Bronchial epithelial cell (primary cell): ENCODE data around the gene BANF2. TPM values are rescaled to one million over a fixed set of nuclear protein-coding genes. Genes with fewer than 3 reads are reported as not detected.
"Not testable (repeated sequence)": the region's sequence is repeated elsewhere in the genome, so short reads cannot be mapped to it uniquely, and the experiment has no call there.

Experiments
- DNase-seq: peaks from one replicate; pipeline ENCODE4 v3.0.0-alpha.2; 2010; ENCODE audit warnings: low read depth
- FAIRE-seq: peaks from 2 replicates; lab custom pipeline; 2011; peaks lifted over from hg19 to GRCh38; lab: Jason Lieb, UNC
- H3K27me3 ChIP-seq: 2 replicates; pipeline ENCODE4 v1.5.1; 2011; ENCODE audit warnings: low read length; ENCODE audit not compliant: control insufficient read depth, insufficient read depth
- H3K36me3 ChIP-seq: 2 replicates; pipeline ENCODE4 v1.5.1; 2011; ENCODE audit warnings: low read length; ENCODE audit not compliant: control insufficient read depth, insufficient read depth
- H3K4me3 ChIP-seq: 2 replicates; pipeline ENCODE4 v1.5.1; 2011; ENCODE audit warnings: mild to moderate bottlenecking, low read depth, low read length, control low read depth
- total RNA-seq: library from RNA; depleted of rRNA; stranded (reverse); fragments of >200 nt; gene quantifications from 2 replicates; pipeline ENCODE4 v1.2.1, GENCODE V29; 2014
- TF ChIP-seq, protein P1 (sequence below): IDR thresholded peaks from 2 replicates; pipeline ENCODE4 v1.5.1; 2011; ENCODE audit warnings: mild to moderate bottlenecking, moderate library complexity, low read length, control low read depth, inconsistent platforms; ENCODE audit not compliant: insufficient read depth, severe bottlenecking

BANF2 gene
- total RNA-seq, 1 donor from 2014 or later, result not detected

DNA sequence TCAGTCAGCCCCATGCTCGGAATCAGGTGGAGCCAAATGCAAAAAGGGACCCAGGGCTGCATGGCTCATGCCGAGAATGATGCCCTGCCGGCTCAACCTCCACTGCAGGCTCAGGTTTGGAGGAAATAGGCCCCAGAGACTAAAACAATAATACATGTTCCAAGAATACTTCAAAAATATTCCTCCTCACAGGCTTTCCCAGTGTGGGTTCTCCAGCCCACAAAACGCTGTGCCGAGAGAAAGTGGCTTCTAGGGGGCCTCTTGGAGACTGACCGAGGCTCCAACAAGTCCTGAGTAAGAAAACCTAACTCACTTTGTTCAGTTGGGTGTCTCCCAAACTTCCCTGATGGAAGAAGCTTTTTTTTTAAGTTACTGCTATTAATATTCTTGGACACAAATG, 73.9 kb downstream of the BANF2 start:
- FAIRE-seq, result no peak

DNA sequence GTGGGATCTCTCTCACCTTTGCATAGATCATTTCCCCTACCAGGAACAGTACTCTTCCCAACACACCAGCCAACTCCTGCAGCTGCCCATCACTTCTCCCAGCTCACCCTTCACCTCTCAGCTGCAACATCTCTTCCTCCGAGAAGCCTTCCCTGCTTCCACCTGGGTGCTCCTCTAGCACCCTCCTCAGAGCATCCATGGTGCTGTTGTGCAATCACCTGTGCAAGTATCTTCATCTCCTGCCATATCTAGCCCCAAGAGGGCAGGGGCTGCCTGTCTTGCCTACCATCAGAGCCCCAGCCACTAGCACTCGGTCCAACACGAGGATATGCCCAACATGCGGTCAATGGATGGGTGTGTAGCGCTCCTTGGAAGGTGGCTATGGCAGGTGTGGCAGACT, 75.8 kb downstream of the BANF2 start:
- no peak for FAIRE-seq
- TF ChIP-seq, protein P1, sequence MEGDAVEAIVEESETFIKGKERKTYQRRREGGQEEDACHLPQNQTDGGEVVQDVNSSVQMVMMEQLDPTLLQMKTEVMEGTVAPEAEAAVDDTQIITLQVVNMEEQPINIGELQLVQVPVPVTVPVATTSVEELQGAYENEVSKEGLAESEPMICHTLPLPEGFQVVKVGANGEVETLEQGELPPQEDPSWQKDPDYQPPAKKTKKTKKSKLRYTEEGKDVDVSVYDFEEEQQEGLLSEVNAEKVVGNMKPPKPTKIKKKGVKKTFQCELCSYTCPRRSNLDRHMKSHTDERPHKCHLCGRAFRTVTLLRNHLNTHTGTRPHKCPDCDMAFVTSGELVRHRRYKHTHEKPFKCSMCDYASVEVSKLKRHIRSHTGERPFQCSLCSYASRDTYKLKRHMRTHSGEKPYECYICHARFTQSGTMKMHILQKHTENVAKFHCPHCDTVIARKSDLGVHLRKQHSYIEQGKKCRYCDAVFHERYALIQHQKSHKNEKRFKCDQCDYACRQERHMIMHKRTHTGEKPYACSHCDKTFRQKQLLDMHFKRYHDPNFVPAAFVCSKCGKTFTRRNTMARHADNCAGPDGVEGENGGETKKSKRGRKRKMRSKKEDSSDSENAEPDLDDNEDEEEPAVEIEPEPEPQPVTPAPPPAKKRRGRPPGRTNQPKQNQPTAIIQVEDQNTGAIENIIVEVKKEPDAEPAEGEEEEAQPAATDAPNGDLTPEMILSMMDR, result no peak

More for the DNA sequence above, 73.9 kb downstream of the BANF2 start:
- no peak overlapping the region for H3K4me3 ChIP-seq
- no peaks in the 10 kb centered on the region for H3K27me3 ChIP-seq
- TF ChIP-seq, protein P1, result no peak
- H3K36me3 ChIP-seq, result no peaks in the 10 kb centered on the region
- DNase-seq, result no peak

DNA sequence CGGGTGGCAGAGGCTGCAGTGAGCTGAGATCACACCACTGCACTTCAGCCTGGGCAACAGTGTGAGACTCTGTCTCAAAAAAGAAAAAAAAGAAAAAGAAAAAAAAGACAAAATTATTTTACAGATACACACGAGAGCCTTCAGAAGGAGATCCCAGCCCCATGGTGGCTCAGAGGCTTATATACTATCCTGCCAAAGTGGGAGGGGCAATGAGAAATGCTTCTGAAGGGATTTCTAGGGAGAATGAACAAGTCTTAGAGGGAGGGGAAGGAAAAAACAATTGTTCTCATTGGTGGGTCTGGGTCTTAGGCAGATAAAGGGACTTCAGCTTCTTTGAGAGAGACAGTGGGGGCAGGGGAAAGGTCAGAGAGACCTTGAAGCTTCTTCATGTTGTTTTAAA, 76.8 kb downstream of the BANF2 start:
- DNase-seq, result no peak
- Histone ChIP-seq H3K27me3 (no peaks in the 10 kb centered on the region), H3K4me3 (no peak overlapping the region), H3K36me3 (no peaks in the 10 kb centered on the region)
- no peak for FAIRE-seq
- TF ChIP-seq, protein P1, result no peak

More for the DNA sequence above, 75.8 kb downstream of the BANF2 start:
- Histone ChIP-seq H3K27me3 (no peaks in the 10 kb centered on the region), H3K36me3 (no peaks in the 10 kb centered on the region), H3K4me3 (no peak overlapping the region)
- no peak for DNase-seq

DNA sequence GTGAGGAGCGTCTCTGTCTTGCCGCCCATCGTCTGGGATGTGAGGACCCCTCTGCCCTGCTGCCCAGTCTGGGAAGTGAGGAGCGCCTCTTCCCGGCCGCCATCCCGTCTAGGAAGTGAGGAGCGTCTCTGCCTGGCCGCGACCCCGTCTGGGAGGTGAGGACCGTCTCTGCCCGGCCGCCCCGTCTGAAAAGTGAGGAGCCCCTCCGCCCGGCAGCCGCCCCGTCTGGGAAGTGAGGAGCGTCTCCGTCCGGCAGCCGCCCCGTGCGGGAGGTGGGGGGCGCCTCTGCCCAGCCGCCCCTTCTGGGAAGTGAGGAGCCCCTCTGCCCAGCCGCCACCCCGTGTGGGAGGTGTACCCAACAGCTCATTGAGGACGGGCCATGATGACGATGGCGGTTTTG, 79.2 kb downstream of the BANF2 start:
- FAIRE-seq, H3K36me3 ChIP-seq, H3K4me3 ChIP-seq, DNase-seq, H3K27me3 ChIP-seq: not testable (repeated sequence)

DNA sequence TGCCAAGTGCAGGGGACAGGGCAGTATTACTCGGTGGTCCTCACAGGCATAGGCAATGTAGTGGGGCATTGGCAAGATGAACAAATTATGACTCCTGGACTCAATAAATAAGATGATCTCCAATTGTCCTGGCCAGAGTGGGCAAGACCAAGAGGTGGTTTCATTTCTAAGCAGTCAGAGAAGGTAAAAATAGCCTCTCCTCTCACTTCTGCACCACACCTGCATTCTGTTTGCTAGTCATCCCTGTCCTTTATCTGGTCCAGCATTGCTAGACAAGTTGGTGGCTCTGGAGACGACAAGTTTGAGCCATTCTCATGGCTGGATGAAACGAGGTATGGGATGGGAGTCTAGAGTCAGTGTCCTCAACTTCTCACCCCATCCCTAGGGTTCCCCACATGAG, 83.0 kb downstream of the BANF2 start:
- H3K36me3 ChIP-seq, result no peaks in the 10 kb centered on the region
- no peak for DNase-seq
- TF ChIP-seq, protein P1, result no peak
- H3K27me3 ChIP-seq, result no peaks in the 10 kb centered on the region
- no peak for FAIRE-seq
- no peak overlapping the region for H3K4me3 ChIP-seq

DNA sequence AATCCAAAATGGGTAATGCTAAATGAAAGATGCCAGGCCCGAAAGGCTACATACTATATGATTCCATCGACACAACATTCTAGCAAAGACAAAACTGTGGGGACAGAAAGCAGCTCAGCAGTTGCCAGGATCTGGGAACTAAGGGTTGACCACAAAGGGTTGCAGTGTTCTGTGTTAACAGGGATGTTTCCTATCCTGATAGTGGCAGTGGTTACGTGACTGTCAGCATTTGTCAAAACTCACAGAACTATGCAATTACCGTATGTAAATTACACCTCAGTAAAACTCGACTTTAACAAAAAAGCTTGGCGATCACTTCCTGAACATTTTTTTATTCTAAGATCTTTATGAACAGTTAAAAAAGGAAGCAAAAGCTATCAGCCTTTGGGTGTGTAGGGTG, 83.9 kb downstream of the BANF2 start:
- DNase-seq (no peak), FAIRE-seq (no peak)
- Histone ChIP-seq H3K36me3 (no peaks in the 10 kb centered on the region), H3K27me3 (no peaks in the 10 kb centered on the region), H3K4me3 (no peak overlapping the region)
- TF ChIP-seq, protein P1, result no peak
